GM18505 (cell line): ENCODE measurements around the gene DEPDC7.
"Not testable (repeated sequence)": the region's sequence is repeated elsewhere in the genome, so short reads cannot be mapped to it uniquely, and the experiment has no call there.

Source experiments
- ATAC-seq: cut with Tn5 transposase; IDR thresholded peaks from one replicate; pipeline ENCODE4 v1.9.1; 2021; ENCODE audit not compliant: unreplicated experiment
- POLR2A ChIP-seq: IDR thresholded peaks from 4 replicates; pipeline ENCODE4 v1.6.1; 2011; ENCODE audit warnings: borderline replicate concordance; ENCODE audit not compliant: insufficient read depth, insufficient read length; ENCODE audit errors: extremely low read depth

Gene DEPDC7

GRCh38 chr11:33005175-33005574, 10.5 kb upstream of the DEPDC7 start:
- no peak for TF ChIP-seq POLR2A
- ATAC-seq, result no peak

DNA sequence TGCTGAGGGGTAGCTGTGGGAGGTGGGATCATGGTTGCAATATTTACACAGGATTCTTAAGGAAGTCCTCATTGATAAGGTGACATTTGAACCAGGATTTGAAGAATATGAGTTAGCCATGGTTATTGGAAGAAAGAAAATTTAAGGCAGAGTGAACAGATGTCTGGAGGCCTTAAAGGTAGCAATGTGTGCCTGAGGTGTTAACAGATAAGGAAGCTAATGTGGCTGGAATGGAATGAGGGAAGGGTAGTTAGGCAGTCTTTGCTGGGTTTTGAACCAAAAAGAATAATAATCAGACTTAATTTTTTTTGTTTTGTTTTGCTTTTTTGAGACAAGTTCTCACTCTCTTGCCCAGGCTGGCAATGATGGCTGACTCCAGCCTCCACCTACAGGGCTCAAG, 9.7 kb upstream of the DEPDC7 start:
- ATAC-seq, result no peak
- TF ChIP-seq POLR2A, result no peak

DNA sequence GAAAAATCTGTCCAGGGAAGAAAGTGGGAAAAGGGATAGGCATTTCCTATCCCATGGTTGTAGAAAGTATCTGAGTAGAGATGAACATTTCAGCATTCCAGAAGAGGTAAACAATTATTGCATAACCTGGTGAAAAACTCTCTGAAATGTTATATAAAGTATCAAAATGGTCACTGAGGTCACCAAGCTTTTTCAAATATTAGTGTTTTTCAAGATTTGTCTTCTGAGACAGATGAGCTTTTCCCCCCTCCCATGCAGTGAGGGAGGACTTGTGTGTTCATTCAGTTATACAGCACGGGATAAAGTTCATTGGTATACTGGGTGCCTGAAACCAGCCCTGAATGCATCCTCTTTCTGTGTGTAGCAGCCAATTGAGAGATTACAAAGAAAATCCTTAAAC, 1.9 kb upstream of the DEPDC7 start:
- TF ChIP-seq POLR2A, result no peak
- ATAC-seq, result no peak

GRCh38 chr11:33016654-33017053, 976 bp downstream of the DEPDC7 start:
- no peak for ATAC-seq

GRCh38 chr11:33017478-33017877, 1.8 kb downstream of the DEPDC7 start:
- TF ChIP-seq POLR2A, result no peak
- no peak for ATAC-seq

More at GRCh38 chr11:33016654-33017053, 976 bp downstream of the DEPDC7 start:
- no peak for TF ChIP-seq POLR2A

DNA sequence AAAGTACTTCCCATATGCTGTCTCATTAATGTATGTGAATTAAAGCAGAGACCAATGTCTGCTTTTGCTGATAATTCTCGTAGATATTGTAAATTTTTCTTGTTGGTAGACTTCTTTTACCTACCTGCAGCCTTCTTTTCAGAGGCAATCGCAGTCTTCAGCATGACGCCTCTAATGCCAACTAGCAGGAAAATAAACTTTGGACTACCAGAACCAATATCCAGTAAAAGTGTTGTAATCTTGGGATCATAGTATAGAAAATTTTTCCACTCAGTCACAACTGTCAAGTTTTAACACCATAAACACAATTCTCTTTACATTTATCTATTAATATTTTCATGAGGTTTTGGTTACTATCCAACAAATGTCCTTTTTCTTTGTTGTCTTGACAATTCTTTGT, 2.3 kb downstream of the DEPDC7 start:
- no peak for TF ChIP-seq POLR2A

DNA sequence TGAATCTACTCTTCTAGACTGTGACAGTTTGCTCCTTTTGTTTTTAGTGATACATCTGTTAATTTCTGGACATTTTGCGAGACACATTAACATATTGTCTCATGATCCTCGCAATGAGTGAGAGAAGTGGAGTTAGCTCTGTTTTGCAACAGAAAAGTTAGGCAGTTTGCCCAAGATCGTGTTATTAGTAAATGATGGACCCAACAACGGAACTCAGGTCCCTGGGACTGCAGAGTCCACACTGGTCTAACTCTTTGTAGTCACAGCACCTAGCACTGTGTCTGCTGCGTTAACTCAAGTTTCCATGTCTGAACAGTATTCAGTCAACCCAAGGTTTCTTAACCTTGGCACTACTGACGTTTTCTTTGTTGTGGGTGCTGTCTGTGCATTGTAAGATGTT, 3.2 kb downstream of the DEPDC7 start:
- ATAC-seq, result no peak
- TF ChIP-seq POLR2A, result no peak

More for the DNA sequence above, 2.3 kb downstream of the DEPDC7 start:
- no peak for ATAC-seq

DNA sequence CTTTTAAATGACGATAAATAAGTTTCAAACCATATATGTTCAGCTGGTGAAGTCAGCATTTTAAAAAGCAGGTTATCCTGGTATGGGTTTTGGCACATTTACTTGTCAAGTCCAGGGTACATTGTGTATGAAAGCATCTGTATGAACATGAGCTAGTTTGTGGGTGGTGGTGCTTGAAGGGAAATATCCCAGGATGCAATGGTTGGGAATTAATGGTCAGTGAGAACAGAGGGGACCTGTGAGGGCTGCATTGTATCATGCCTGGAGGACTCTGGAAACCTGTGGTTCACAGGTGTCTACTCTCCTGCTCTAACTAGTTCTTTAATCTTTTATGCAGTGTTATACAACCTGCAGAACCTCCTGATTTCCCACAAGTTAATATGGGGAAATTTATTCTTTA, 5.8 kb downstream of the DEPDC7 start:
- TF ChIP-seq POLR2A, result no peak
- ATAC-seq, result no peak

- TF ChIP-seq POLR2A, result no peak
- ATAC-seq, result no peak
Measured at GRCh38 chr11:33021937-33022336, 6.3 kb downstream of the DEPDC7 start.

GRCh38 chr11:33025339-33025722, 9.7 kb downstream of the DEPDC7 start:
- no peak for TF ChIP-seq POLR2A
- ATAC-seq, result no peak

GRCh38 chr11:33027233-33027632, 11.6 kb downstream of the DEPDC7 start:
- no peak for TF ChIP-seq POLR2A
- ATAC-seq, result no peak

- no peak for TF ChIP-seq POLR2A
- no peak for ATAC-seq
Measured at GRCh38 chr11:33027846-33028536, 12.3 kb downstream of the DEPDC7 start.

- ATAC-seq, result no peak
- no peak for TF ChIP-seq POLR2A
Measured at GRCh38 chr11:33028537-33028914, 12.8 kb downstream of the DEPDC7 start.

- ATAC-seq, result not testable (repeated sequence)
Measured at GRCh38 chr11:33029218-33029617, 13.5 kb downstream of the DEPDC7 start.

GRCh38 chr11:33033493-33033892, 17.8 kb downstream of the DEPDC7 start:
- ATAC-seq, result no peak
- TF ChIP-seq POLR2A, result no peak
